Neural progenitor cell (in vitro differentiated cells): Measurements from ENCODE around the gene TRIM26. TPM values are rescaled to one million over a fixed set of nuclear protein-coding genes. Genes with fewer than 3 reads are reported as not detected.

Experiments used
- DNase-seq: peaks from one replicate; pipeline ENCODE4 v3.0.0-alpha.2; 2016; ENCODE audit warnings: low spot score
- H2AFZ ChIP-seq: fragments of 200-600 bp; sonication (generic); replicated peaks from 2 replicates; pipeline ENCODE4 v1.6.1; 2016; ENCODE audit warnings: antibody characterized with exemption
- H3F3A ChIP-seq: fragments of 200-600 bp; sonication (generic); 2 replicates; pipeline ENCODE4 v1.6.1; 2016; ENCODE audit warnings: antibody characterized with exemption, low read depth
- H3K27ac ChIP-seq: fragments of 200-600 bp; sonication (generic); 2 replicates; pipeline ENCODE4 v1.5.1; 2016; ENCODE audit warnings: mild to moderate bottlenecking
- H3K27me3 ChIP-seq: fragments of 200-600 bp; sonication (generic); 2 replicates; pipeline ENCODE4 v1.6.1; 2016; ENCODE audit warnings: mild to moderate bottlenecking, moderate library complexity
- H3K36me3 ChIP-seq: fragments of 200-600 bp; sonication (generic); 2 replicates; pipeline ENCODE4 v1.5.1; 2016
- H3K4me1 ChIP-seq: fragments of 200-600 bp; sonication (generic); 2 replicates; pipeline ENCODE4 v1.6.1; 2016; ENCODE audit warnings: mixed run types
- H3K4me2 ChIP-seq: fragments of 200-600 bp; sonication (generic); 2 replicates; pipeline ENCODE4 v1.6.1; 2016
- H3K4me3 ChIP-seq: fragments of 200-600 bp; sonication (generic); 2 replicates; pipeline ENCODE4 v1.5.1; 2016
- H3K79me2 ChIP-seq: fragments of 200-600 bp; sonication (generic); 2 replicates; pipeline ENCODE4 v1.6.1; 2016; ENCODE audit warnings: low read depth
- H3K9ac ChIP-seq: fragments of 200-600 bp; sonication (generic); 2 replicates; pipeline ENCODE4 v1.6.1; 2016
- H3K9me3 ChIP-seq: fragments of 200-600 bp; sonication (generic); 2 replicates; pipeline ENCODE4 v1.5.1; 2016; ENCODE audit warnings: low read depth
- H4K20me1 ChIP-seq: fragments of 200-600 bp; sonication (generic); 2 replicates; pipeline ENCODE4 v1.6.1; 2016; ENCODE audit warnings: low read depth
- H3K27ac Mint-ChIP-seq: 3 replicates; pipeline ENCODE4 v1.8.0; 2021; ENCODE audit warnings: mixed read lengths
- H3K27me3 Mint-ChIP-seq: 2 replicates; pipeline ENCODE4 v1.8.0; 2022; ENCODE audit warnings: low read depth, mild to moderate bottlenecking, inconsistent platforms, moderate library complexity, mixed read lengths; ENCODE audit not compliant: insufficient read depth
- H3K36me3 Mint-ChIP-seq: 3 replicates; pipeline ENCODE4 v1.8.0; 2021; ENCODE audit warnings: mixed read lengths
- H3K4me1 Mint-ChIP-seq: 3 replicates; pipeline ENCODE4 v1.8.0; 2021; ENCODE audit warnings: mixed read lengths
- H3K4me3 Mint-ChIP-seq: 3 replicates; pipeline ENCODE4 v1.8.0; 2021; ENCODE audit warnings: mild to moderate bottlenecking, moderate library complexity, mixed read lengths
- H3K9me3 Mint-ChIP-seq: 3 replicates; pipeline ENCODE4 v1.8.0; 2020; ENCODE audit warnings: mixed read lengths
- CTCF ChIP-seq: fragments of 200-600 bp; sonication (generic); IDR thresholded peaks from 2 replicates; pipeline ENCODE4 v1.5.1; 2017; ENCODE audit warnings: antibody characterized with exemption, mild to moderate bottlenecking
- EZH2 ChIP-seq: fragments of 200-600 bp; sonication (generic); IDR thresholded peaks from 2 replicates; pipeline ENCODE4 v1.6.1; 2017; ENCODE audit warnings: antibody characterized with exemption, mild to moderate bottlenecking, moderate library complexity
- EZH2phosphoT487 ChIP-seq: fragments of 200-600 bp; sonication (generic); IDR thresholded peaks from 2 replicates; pipeline ENCODE4 v1.6.1; 2017; ENCODE audit warnings: antibody characterized with exemption
- total RNA-seq: library from RNA; depleted of rRNA; stranded (reverse); fragments of >200 nt; gene quantifications from 2 replicates; pipeline ENCODE4 v1.2.3, GENCODE V29; 2015; ENCODE audit warnings: low replicate concordance

TRIM26 gene
- total RNA-seq, 1 donor from 2014 or later, result 8.3 TPM

GRCh38 chr6:30157581-30157980 is 55.6 kb downstream of the TRIM26 start:
- Histone ChIP-seq H3K4me3 (no peak overlapping the region), H3F3A (no peaks in the 10 kb centered on the region), H3K27ac (no peak overlapping the region), H2AFZ (no peak overlapping the region), H3K27me3 (peaks cover 31% of the 10 kb centered on the region), H3K36me3 (no peaks in the 10 kb centered on the region), H3K9me3 (no peaks in the 10 kb centered on the region), H3K4me1 (no peaks in the 10 kb centered on the region), H3K79me2 (no peaks in the 10 kb centered on the region), H3K4me2 (no peak overlapping the region), H4K20me1 (no peaks in the 10 kb centered on the region), H3K9ac (no peak overlapping the region)
- Mint-ChIP-seq H3K27ac (no peak overlapping the region), H3K4me1 (no peaks in the 10 kb centered on the region), H3K27me3 (peaks cover 6% of the 10 kb centered on the region), H3K4me3 (no peak overlapping the region), H3K9me3 (no peaks in the 10 kb centered on the region), H3K36me3 (no peaks in the 10 kb centered on the region)
- no peak for DNase-seq
- TF ChIP-seq CTCF, result no peak
- TF ChIP-seq EZH2, result no peak
- no peak for TF ChIP-seq EZH2phosphoT487

- no peak overlapping the region for H2AFZ ChIP-seq
- peaks cover 6% of the 10 kb centered on the region for H3K27me3 Mint-ChIP-seq
Measured at GRCh38 chr6:30156774-30157173, 56.4 kb downstream of the TRIM26 start.

GRCh38 chr6:30156262-30156599 is 57.0 kb downstream of the TRIM26 start:
- no peaks in the 10 kb centered on the region for H3K79me2 ChIP-seq
- H3F3A ChIP-seq, result no peaks in the 10 kb centered on the region
- no peaks in the 10 kb centered on the region for H4K20me1 ChIP-seq
- no peak overlapping the region for H3K4me3 ChIP-seq
- no peaks in the 10 kb centered on the region for H3K36me3 ChIP-seq
- Mint-ChIP-seq H3K4me1 (no peaks in the 10 kb centered on the region), H3K4me3 (no peak overlapping the region), H3K9me3 (no peaks in the 10 kb centered on the region), H3K27me3 (peaks cover 6% of the 10 kb centered on the region), H3K27ac (no peak overlapping the region), H3K36me3 (no peaks in the 10 kb centered on the region)
- H3K9ac ChIP-seq, result no peak overlapping the region
- no peak overlapping the region for H3K4me2 ChIP-seq
- H3K4me1 ChIP-seq, result no peaks in the 10 kb centered on the region
- H3K9me3 ChIP-seq, result no peaks in the 10 kb centered on the region
- no peak overlapping the region for H2AFZ ChIP-seq
- peaks cover 31% of the 10 kb centered on the region for H3K27me3 ChIP-seq
- no peak for TF ChIP-seq CTCF
- no peak for TF ChIP-seq EZH2
- TF ChIP-seq EZH2phosphoT487, result no peak
- no peak for DNase-seq
- H3K27ac ChIP-seq, result no peak overlapping the region

More at GRCh38 chr6:30156774-30157173, 56.4 kb downstream of the TRIM26 start:
- Mint-ChIP-seq H3K4me1 (no peaks in the 10 kb centered on the region), H3K4me3 (no peak overlapping the region), H3K9me3 (no peaks in the 10 kb centered on the region), H3K36me3 (no peaks in the 10 kb centered on the region), H3K27ac (no peak overlapping the region)
- no peaks in the 10 kb centered on the region for H4K20me1 ChIP-seq
- DNase-seq, result no peak
- no peaks in the 10 kb centered on the region for H3K36me3 ChIP-seq
- H3K9me3 ChIP-seq, result no peaks in the 10 kb centered on the region
- no peaks in the 10 kb centered on the region for H3K4me1 ChIP-seq
- H3K27ac ChIP-seq, result no peak overlapping the region
- H3K4me2 ChIP-seq, result no peak overlapping the region
- H3K79me2 ChIP-seq, result no peaks in the 10 kb centered on the region
- peaks cover 31% of the 10 kb centered on the region for H3K27me3 ChIP-seq
- no peak for TF ChIP-seq CTCF
- TF ChIP-seq EZH2, result no peak
- no peak for TF ChIP-seq EZH2phosphoT487
- no peaks in the 10 kb centered on the region for H3F3A ChIP-seq
- no peak overlapping the region for H3K4me3 ChIP-seq
- no peak overlapping the region for H3K9ac ChIP-seq
